Lower leg skin (tissue), 4 donors: ENCODE measurements around the gene RFNG. TPM values are rescaled to one million over a fixed set of nuclear protein-coding genes. Genes with fewer than 3 reads are reported as not detected.

ENCODE experiments used
- DNase-seq, 2 donors: peaks; one replicate each; pipeline ENCODE4 v3.0.0-alpha.2; 2019; ENCODE audit warnings: low spot score in 2 of 2
- H3K4me3 ChIP-seq: fragments of 200-600 bp; sonication (generic); 2 replicates; pipeline ENCODE4 v1.5.1; 2017; ENCODE audit warnings: mild to moderate bottlenecking, low read depth; ENCODE audit not compliant: poor library complexity, severe bottlenecking
- CTCF ChIP-seq, 3 donors: fragments of 450-650 bp; IDR thresholded peaks; one replicate each; pipeline ENCODE4 v1.5.1; 2016; ENCODE audit warnings: antibody characterized with exemption in 3 of 3, mild to moderate bottlenecking in 3 of 3, moderate library complexity in 2 of 3
- POLR2A ChIP-seq, 2 donors: fragments of 450-650 bp; IDR thresholded peaks; one replicate each; pipeline ENCODE4 v1.6.1; 2016 to 2017; ENCODE audit warnings: antibody characterized with exemption in 2 of 2, mild to moderate bottlenecking in 1 of 2, moderate library complexity in 1 of 2
- WGBS, 2 donors: methylation state at CpG; one replicate each; pipeline ENCODE4 v1.1.5; 2018; 5-methylcytosine and 5-hydroxymethylcytosine counted together
- intact Hi-C: fragments of 100-400 bp; cut with DNase I; formaldehyde crosslinking; loops from one replicate; pipeline ENCODE4 v1.15.0; 2023; ENCODE audit warnings: low total_unique reads
- total RNA-seq, 4 donors: library from RNA; depleted of rRNA; stranded (reverse); fragments of >200 nt; gene quantifications; one replicate each; pipeline ENCODE4 v1.1.0, GENCODE V29; 2016

The RFNG gene
- total RNA-seq, 4 donors from 2014 or later, result 44.8 to 83.7 (median 50.9) TPM

DNA sequence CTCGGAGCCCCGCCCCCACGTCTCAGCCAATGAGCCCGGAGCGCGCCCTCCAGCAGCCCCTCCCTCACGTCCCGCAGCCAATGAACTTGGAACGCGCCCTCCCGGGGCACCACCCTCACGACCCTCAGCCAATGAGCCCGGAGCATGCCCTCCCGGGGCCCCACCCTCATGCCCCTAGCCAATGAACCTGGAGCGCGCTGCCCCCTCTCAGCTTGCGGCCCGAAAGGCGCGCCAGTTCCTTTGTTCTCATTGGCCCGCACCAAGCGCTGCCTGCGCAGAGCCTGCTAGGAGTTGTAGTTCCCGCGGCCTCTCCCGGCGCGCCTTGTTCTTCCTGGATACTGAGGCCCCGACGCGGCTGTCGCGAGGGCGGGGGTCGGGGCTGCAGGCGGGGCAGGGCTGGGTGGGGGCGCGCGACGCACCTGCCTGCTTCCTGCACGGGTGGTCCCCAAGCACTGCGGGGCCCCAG is 28.6 kb downstream of the RFNG start, which contains the start of gene LRRC45:
TSS of gene LRRC45 (plus strand) at position 325 of the 466 bp plus-strand sequence. CDS start 339 bp downstream, outside the sequence.
- peak; percentile 99 to 100 for DNase-seq
- TF ChIP-seq CTCF (IDR thresholded peaks at IDR 0.05) (no peak), POLR2A (IDR thresholded peaks at IDR 0.05) (no peak)
- peak within 1 kb of the TSS; percentile 89 for H3K4me3 ChIP-seq
- intact Hi-C loops, result no loop called here
- WGBS, 2 donors, result 0% methylated on average over 34 to 36 of the region's 42 CpGs

DNA sequence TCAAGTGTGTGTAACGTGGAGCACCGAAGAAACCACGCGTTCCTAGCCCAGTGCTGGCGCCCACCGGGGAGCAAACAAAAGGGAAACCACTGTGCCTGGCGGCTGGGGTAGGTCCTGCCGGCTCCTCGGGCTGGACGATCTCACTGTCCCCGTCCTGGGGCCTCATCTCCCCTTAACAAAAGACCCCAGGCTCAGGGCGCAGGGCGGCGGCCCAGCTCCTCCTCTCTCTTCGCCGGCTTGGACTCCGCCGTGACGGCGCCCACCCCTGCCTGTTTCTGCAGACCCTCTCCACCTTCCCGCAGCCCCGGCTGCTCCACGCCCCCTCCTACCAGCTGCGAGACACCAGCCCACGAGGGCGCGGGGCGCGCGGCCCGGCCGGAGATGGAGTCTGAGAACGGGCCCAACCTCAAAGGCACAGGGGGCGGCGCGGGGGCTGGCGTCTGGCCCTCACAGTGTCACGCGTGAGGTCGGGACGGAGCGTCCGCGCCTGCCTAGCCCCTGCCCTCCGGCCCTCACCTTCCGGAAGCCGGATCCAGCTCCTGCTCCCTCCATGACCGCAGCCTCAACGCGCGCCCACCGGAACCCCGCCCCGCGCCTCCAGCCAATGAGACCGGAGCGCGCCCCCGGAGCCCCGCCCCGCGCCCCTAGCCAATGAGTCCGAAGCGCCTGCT is 29.2 kb downstream of the RFNG start, which contains the start of gene CENPX:
TSS of gene CENPX (minus strand) at position 569 of the 671 bp plus-strand sequence. CDS start at position 552, 17 bp downstream.
- H3K4me3 ChIP-seq, result peak within 1 kb of the TSS; percentile 89
- no peak for TF ChIP-seq POLR2A (IDR thresholded peaks at IDR 0.05)
- no peak for TF ChIP-seq CTCF (IDR thresholded peaks at IDR 0.05)
- no peak for DNase-seq
- 0 to 3% methylated on average over 20 to 26 of the region's 64 CpGs for WGBS, 2 donors
- intact Hi-C loops, result no loop called here

GRCh38 chr17:82021900-82022309 is 29.7 kb downstream of the RFNG start:
- TF ChIP-seq POLR2A (IDR thresholded peaks at IDR 0.05) (no peak), CTCF (IDR thresholded peaks at IDR 0.05) (no peak)

GRCh38 chr17:82021107-82021899 is 30.3 kb downstream of the RFNG start:
- no peak overlapping the region for H3K4me3 ChIP-seq
- intact Hi-C loops, result no loop called here
- peak in 1 of 2 donors; percentile 93 for DNase-seq
- TF ChIP-seq CTCF (IDR thresholded peaks at IDR 0.05), result peak in 1 of 3 donors; percentile 66
- TF ChIP-seq POLR2A (IDR thresholded peaks at IDR 0.05), result no peak
- 23 to 27% methylated on average over 22 to 25 of the region's 25 CpGs for WGBS, 2 donors

More at GRCh38 chr17:82021900-82022309, 29.7 kb downstream of the RFNG start:
- WGBS, 2 donors, result 3 to 8% methylated on average over 8 to 10 of the region's 10 CpGs
- intact Hi-C loops, result no loop called here
- H3K4me3 ChIP-seq, result peak overlapping the region; percentile 89
- no peak for DNase-seq

- TF ChIP-seq CTCF (IDR thresholded peaks at IDR 0.05) (no peak), POLR2A (IDR thresholded peaks at IDR 0.05) (no peak)
- no peak for DNase-seq
- intact Hi-C loops, result no loop called here
- H3K4me3 ChIP-seq, result no peak overlapping the region
- WGBS, 2 donors, result 73 to 74% methylated on average over 14 of the region's 14 CpGs
These were observed 31.0 kb downstream of the RFNG start for GRCh38 chr17:82020572-82021106.
